GM18502 (cell line): ENCODE results near the gene PRKACA.
"Not testable (repeated sequence)": the region's sequence is repeated elsewhere in the genome, so short reads cannot be mapped to it uniquely, and the experiment has no call there.

ENCODE experiments used
- ATAC-seq: cut with Tn5 transposase; IDR thresholded peaks from one replicate; pipeline ENCODE4 v1.9.1; 2021; ENCODE audit warnings: mild to moderate bottlenecking; ENCODE audit not compliant: unreplicated experiment, poor library complexity

PRKACA gene

GRCh38 chr19:14148751-14149410, 31.3 kb upstream of the PRKACA start:
- no peak for ATAC-seq

- no peak for ATAC-seq
Measured at GRCh38 chr19:14147797-14148605, 30.4 kb upstream of the PRKACA start.

DNA sequence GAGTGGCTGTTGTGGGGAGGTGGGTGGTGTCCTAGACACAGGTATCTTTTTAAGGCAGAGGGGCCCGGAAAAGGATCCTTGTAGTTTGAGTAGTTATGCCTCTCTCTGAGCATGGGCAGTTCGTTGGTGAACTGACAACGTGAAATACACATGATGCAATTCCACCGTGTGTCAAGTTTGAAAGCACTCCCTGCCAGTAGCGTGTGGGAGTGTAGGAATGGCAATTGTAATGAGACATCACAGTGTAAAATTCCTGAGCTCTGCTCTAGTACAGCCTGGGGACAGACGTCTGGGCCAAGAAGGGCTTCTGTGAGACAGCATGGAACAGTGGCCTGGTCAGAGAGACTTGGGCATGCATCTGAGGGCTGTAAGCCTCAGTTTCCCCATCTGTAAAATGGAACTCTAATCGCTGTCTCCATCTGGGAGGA, 29.2 kb upstream of the PRKACA start:
- ATAC-seq: no peak

DNA sequence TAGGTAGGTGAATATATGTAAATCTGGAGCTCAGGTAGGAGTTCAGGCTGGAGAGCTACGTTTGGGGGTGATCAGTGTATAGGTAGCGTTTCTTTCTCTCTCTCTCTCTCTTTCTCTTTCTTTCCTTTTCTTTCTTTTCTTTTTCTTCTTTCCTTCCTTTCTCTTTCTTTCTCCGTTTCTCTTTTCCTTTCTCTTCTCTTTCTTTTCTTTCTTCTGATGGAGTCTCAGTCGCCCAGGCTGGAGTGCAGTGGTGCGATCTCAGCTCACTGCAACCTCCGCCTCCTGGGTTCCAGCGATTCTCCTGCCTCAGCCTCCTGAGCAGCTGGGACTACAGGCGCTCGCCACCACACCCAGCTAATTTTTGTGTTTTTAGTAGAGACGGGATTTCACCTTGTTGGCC, 28.6 kb upstream of the PRKACA start:
- ATAC-seq: not testable (repeated sequence)

DNA sequence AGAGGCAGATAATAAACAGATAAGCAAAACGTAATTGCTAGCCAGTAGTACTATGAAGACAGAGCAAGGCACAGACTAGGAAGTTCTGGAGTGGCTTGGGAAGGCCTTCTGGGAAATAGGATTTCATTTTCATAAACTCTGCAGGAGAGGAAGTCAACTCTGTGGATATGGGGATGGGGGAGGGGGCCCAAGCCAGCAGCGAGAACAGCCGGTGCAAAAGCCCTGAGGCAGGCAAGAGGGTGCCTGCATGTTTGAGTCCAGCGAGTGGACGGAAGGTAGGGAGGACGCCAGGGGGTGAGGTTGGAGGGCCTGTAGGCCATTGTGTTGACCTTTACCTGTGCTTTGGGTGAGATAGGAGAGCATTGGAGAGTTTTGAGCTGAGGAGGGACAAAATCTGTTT, 27.8 kb upstream of the PRKACA start:
- ATAC-seq: no peak

DNA sequence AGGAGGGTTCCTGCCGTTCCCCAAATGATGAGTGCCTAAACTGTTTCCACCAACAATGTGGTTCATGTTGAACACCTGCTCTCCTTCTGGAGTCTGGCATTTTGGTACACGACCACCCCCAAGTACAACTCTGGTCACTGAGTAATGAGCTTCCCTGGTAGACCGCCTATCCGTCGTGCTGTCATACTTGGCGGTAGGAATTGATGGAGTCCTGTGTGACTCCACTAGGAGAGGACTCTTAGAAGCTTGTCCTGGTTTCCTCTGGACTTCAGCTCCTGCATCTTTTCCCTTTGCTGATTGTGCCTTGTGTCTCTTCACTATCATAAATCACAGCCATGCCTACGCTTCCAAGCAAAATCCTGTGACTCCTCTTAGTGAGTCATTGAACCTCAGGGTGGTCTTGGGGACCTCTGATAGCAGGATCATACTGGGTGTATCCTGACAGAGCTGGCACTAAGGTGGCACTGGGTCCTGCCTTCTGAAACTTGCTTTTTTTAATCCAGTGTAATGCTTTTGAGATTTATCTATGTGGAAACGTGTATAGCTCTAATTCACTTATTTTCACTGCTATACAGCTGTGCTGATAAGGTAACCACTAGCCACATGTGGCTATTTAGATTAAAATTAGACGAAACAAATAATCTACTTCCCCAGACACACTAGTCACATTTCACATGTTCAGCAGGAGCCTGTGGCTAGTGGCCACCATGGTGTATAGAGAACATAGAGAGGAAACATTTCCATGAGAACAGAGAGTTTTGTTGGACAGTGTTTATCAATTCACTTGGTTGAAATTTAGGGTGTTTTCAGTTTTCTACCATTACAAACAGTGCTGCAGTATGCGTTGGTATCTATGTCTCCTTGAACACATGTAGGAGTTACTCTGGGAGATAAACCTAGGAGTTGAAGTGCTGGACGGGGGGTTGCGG, 25.0 kb upstream of the PRKACA start:
- ATAC-seq: no peak

- ATAC-seq: no peak
Measured at GRCh38 chr19:14141041-14141440, 23.5 kb upstream of the PRKACA start.

GRCh38 chr19:14139944-14140343, 22.4 kb upstream of the PRKACA start:
- no peak for ATAC-seq

GRCh38 chr19:14138576-14139265, 21.2 kb upstream of the PRKACA start:
- no peak for ATAC-seq

DNA sequence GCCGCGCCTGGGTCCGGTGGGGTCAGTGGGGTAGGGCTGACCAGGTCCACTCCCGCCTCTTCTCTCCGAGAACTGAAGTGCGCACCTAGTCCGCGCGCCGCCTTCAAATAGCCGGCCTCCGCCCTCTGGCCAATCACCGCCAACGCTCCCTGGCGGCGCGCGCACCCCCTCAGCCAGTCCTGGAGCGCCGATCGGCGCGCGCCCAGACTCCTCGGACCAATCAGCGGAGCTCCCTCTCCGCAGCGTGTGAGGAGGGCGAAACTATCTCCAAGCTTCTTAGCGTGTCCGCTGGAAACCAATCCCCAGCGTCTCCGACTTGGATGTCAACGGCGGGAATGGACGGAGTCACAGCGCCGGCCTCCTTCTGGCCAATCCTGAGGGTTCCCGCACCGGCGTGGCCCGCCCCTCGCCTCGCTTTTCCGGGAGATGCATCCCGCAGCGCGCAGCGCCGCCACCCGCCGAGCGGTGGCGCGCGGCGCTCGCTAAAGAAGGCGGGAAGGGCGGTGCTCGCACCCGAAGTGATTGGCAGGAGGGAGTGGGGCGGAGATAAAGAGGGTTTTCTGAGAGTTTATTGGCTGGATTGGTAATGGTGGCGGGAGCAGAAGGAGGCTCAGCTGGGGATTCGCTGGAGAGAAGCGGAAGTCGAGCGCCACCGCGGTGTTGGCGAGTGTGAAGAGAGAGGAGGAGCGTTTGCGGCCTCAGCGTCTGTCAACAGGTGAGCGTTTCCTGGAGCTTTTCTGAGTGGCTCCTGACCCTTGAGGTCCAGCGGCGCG, 19.1 kb upstream of the PRKACA start, which contains the start of gene ASF1B:
Gene ASF1B, minus strand, starts transcription at position 81 of the 773 bp plus-strand sequence. CDS start 133 bp downstream, outside the sequence.
- ATAC-seq: peak; percentile 80

- ATAC-seq: no peak
Measured at GRCh38 chr19:14135985-14136508, 18.5 kb upstream of the PRKACA start.

- no peak for ATAC-seq
Measured at GRCh38 chr19:14135355-14135754, 17.8 kb upstream of the PRKACA start.

DNA sequence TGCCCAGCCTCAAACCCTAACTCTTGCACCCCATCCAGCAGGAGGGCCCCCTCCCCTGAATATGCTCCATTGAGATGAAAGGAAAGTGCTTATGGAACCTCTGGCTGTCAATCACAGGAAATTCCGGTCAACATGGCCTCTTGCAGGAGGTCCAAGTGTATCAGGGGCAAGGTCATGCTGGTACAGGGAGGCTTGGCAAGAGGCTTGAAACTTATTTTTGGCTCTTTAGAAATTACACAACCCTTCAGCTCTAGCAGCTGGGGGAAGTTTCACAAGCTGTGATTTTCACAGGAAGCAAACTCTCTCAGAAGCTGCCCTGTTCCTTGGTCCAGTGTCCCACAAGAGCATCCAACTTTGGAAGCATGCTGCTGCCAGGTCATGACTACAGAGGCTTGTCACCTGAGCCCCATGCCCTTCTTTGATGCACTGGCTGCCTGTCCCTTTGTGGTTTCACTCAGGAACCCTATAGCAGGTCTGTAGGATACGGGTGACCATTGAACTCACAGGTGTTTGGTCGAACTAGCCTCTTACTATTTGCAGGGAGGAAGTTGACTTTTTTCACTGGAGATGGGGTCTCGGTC, 10.5 kb upstream of the PRKACA start:
- no peak for ATAC-seq

DNA sequence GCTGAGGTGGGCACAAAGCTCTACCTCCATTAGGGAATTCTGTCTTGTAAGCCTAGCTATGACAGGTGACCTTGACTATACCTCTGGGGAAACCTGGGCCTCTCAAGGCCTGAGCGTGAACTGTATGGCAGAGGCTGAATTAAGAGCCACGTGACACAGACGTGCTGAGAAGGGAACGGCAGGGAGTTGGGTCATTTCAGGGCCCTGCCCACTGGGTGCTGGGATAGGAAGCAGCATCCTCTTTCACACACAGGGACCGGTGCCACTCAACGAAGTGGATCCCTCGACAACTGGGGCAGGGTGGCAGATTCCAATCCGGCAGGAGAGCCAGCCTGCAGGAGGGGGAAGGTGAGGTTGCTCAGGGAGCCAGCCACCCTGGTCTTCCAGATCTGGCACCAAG, 9.6 kb upstream of the PRKACA start:
- no peak for ATAC-seq

DNA sequence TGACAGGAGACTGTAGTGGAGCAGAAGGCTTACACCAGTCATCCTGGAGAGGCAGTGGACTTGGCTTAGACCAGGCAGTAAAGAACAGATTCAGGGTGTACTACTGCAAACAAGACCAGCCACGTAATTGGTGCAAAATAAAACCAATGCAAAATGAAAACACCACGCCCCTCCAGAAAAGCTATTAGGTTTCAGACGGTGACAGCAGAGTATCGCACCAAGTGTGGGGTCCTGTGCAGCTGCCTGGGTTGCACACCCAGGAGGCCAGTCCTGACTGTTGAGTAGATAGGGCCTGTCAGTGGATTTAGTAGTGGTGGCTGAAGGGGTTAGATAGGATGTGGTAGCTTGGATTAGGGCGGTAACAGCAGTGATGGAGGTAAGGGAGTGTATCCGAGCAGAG, 5.4 kb upstream of the PRKACA start:
- no peak for ATAC-seq

DNA sequence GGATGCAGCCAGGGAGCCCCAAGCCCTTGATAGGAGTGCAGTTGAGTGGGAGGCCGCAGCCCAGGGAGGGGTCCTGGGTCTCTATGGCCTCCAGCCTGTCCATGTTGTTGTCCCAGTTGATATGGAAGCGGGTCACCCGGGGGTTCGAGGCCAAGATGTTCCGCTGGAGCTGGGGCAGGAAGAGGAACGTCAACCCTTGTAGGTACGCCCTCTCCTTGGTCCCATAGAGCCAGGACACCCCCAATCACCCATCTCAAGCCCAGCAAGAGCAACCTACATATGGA, 2.9 kb upstream of the PRKACA start:
- ATAC-seq: no peak

DNA sequence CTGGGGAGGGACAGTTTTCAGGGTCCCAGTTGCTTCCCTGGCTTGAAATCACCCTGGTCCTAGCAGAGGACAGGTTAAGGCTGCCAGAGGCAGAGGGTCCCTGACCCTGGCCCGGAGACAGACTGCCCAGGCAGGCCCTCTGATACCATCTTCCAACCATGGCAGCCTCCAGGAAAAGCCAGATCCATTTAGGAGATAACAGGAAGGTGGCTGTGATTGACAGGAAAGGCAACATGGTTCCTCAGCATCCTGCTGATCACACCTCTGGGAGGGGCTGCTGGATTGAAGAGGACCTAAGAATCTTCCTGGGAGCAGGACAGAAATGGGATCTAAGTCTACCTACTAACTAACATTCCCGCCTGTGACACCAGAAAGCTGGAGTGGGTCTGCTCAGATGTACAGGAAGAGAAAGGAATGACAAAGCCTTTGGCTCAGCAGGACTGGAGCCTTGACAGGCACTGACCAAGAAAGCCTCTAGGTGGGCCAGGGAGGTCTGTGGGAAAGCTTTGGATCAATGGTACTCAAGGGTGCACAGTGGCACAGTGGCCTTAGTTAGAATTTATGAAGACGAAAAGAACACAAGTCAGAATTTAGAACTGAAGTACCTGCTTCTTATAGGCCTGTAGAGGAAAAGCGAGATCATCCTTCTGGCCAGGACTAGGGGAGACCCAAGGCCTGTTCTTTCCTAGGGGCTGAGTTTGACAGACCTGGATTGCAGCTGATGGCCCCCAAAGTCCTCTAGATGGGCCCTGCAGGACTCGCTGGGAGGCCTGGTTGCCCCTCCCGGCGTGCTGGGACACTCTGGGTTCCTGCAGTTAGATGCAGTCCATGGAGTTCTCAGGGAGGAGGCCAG, 2.3 kb upstream of the PRKACA start:
- no peak for ATAC-seq

- no peak for ATAC-seq
Measured at GRCh38 chr19:14119146-14119545, 1.6 kb upstream of the PRKACA start.
